KMS-11 (cell line): ENCODE measurements around the gene CHST2.

Experiments used
- H2AFZ ChIP-seq: fragments of 200-600 bp; sonication (generic); 2 replicates; pipeline ENCODE4 v1.6.1; 2016; ENCODE audit warnings: antibody characterized with exemption, mixed run types, low read depth
- H3K27ac ChIP-seq: fragments of 200-600 bp; sonication (generic); 2 replicates; pipeline ENCODE4 v1.6.1; 2016; ENCODE audit warnings: mild to moderate bottlenecking, mixed run types
- H3K27me3 ChIP-seq: fragments of 200-600 bp; sonication (generic); 2 replicates; pipeline ENCODE4 v1.6.1; 2017; ENCODE audit warnings: mild to moderate bottlenecking, low read depth, mixed run types, moderate library complexity; ENCODE audit not compliant: insufficient read depth
- H3K36me3 ChIP-seq: fragments of 200-600 bp; sonication (generic); 2 replicates; pipeline ENCODE4 v1.6.1; 2017; ENCODE audit warnings: mild to moderate bottlenecking, mixed run types; ENCODE audit not compliant: insufficient read depth
- H3K4me1 ChIP-seq: fragments of 200-600 bp; sonication (generic); 2 replicates; pipeline ENCODE4 v1.6.1; 2016; ENCODE audit warnings: mild to moderate bottlenecking, low read depth, mixed run types; ENCODE audit not compliant: poor library complexity, severe bottlenecking
- H3K4me2 ChIP-seq: fragments of 200-600 bp; sonication (generic); 2 replicates; pipeline ENCODE4 v1.7.0; 2016; ENCODE audit warnings: mild to moderate bottlenecking, mixed run types
- H3K4me3 ChIP-seq: fragments of 200-600 bp; sonication (generic); IDR thresholded peaks from 2 replicates; pipeline ENCODE4 v1.6.1; 2017; ENCODE audit warnings: low read depth, low read length, mixed read lengths; ENCODE audit not compliant: insufficient read depth
- H3K79me2 ChIP-seq: fragments of 200-600 bp; sonication (generic); 2 replicates; pipeline ENCODE4 v1.6.1; 2016; ENCODE audit warnings: low read depth, mixed run types; ENCODE audit not compliant: insufficient read depth
- H3K9ac ChIP-seq: fragments of 200-600 bp; sonication (generic); 2 replicates; pipeline ENCODE4 v1.6.1; 2016; ENCODE audit warnings: mild to moderate bottlenecking, mixed run types
- H4K20me1 ChIP-seq: fragments of 200-600 bp; sonication (generic); 2 replicates; pipeline ENCODE4 v1.6.1; 2016; ENCODE audit warnings: mild to moderate bottlenecking, mixed run types; ENCODE audit not compliant: insufficient read depth
- CTCF ChIP-seq: fragments of 200-600 bp; sonication (generic); conservative IDR thresholded peaks from 2 replicates; pipeline ENCODE4 v1.6.1; 2017; ENCODE audit warnings: low read depth, mild to moderate bottlenecking, antibody characterized with exemption, low read length, moderate library complexity, mixed read lengths

Gene CHST2

GRCh38 chr3:143146486-143147274 lies 27.1 kb downstream of the CHST2 start:
- no peaks in the 10 kb centered on the region for H3K4me1 ChIP-seq
- no peak for TF ChIP-seq CTCF
- no peak overlapping the region for H3K9ac ChIP-seq
- H3K27ac ChIP-seq: no peak overlapping the region
- no peaks in the 10 kb centered on the region for H3K36me3 ChIP-seq
- H3K4me3 ChIP-seq: no peak overlapping the region
- H3K4me2 ChIP-seq: no peak overlapping the region
- no peaks in the 10 kb centered on the region for H3K79me2 ChIP-seq
- H2AFZ ChIP-seq: no peak overlapping the region
- H4K20me1 ChIP-seq: no peaks in the 10 kb centered on the region
- no peaks in the 10 kb centered on the region for H3K27me3 ChIP-seq

GRCh38 chr3:143147707-143148106 lies 28.1 kb downstream of the CHST2 start:
- H3K9ac ChIP-seq: no peak overlapping the region
- H3K36me3 ChIP-seq: no peaks in the 10 kb centered on the region
- no peaks in the 10 kb centered on the region for H4K20me1 ChIP-seq
- no peak for TF ChIP-seq CTCF
- no peaks in the 10 kb centered on the region for H3K4me1 ChIP-seq
- H3K27me3 ChIP-seq: no peaks in the 10 kb centered on the region
- H3K4me3 ChIP-seq: no peak overlapping the region
- no peak overlapping the region for H3K4me2 ChIP-seq
- no peak overlapping the region for H2AFZ ChIP-seq
- no peaks in the 10 kb centered on the region for H3K79me2 ChIP-seq
- H3K27ac ChIP-seq: no peak overlapping the region

- H3K79me2 ChIP-seq: no peaks in the 10 kb centered on the region
- H3K4me2 ChIP-seq: no peak overlapping the region
- H3K36me3 ChIP-seq: no peaks in the 10 kb centered on the region
- H3K4me1 ChIP-seq: no peaks in the 10 kb centered on the region
- no peak overlapping the region for H3K9ac ChIP-seq
- no peaks in the 10 kb centered on the region for H3K27me3 ChIP-seq
- H2AFZ ChIP-seq: no peak overlapping the region
- H3K27ac ChIP-seq: no peak overlapping the region
- H4K20me1 ChIP-seq: no peaks in the 10 kb centered on the region
- H3K4me3 ChIP-seq: no peak overlapping the region
- no peak for TF ChIP-seq CTCF
These were observed 30.5 kb downstream of the CHST2 start for GRCh38 chr3:143150071-143150470.

- Histone ChIP-seq H3K4me3 (no peak overlapping the region), H3K36me3 (no peaks in the 10 kb centered on the region), H3K4me2 (no peak overlapping the region), H3K4me1 (no peaks in the 10 kb centered on the region), H2AFZ (no peak overlapping the region), H3K27ac (no peak overlapping the region), H3K27me3 (no peaks in the 10 kb centered on the region), H3K9ac (no peak overlapping the region), H3K79me2 (no peaks in the 10 kb centered on the region), H4K20me1 (no peaks in the 10 kb centered on the region)
- no peak for TF ChIP-seq CTCF
These were observed 31.6 kb downstream of the CHST2 start for GRCh38 chr3:143151004-143151731.
